Sigmoid colon (tissue), 3 donors: ENCODE measurements around the gene SDHA.
"Not testable (repeated sequence)": the region's sequence is repeated elsewhere in the genome, so short reads cannot be mapped to it uniquely, and the experiment has no call there.

Experiments used
- CTCF ChIP-seq, 4 experiments: fragments of 450-650 bp in 3 of 4; fragments of 200-600 bp in 1 of 4; IDR thresholded peaks; one replicate each; pipeline ENCODE4 v1.5.1; 2016 to 2019; ENCODE audit warnings: antibody characterized with exemption in 4 of 4, mild to moderate bottlenecking in 3 of 4, moderate library complexity in 2 of 4
- POLR2A ChIP-seq, 2 donors: fragments of 450-650 bp; IDR thresholded peaks; one replicate each; pipeline ENCODE4 v1.6.1; 2016; ENCODE audit warnings: antibody characterized with exemption in 2 of 2, mild to moderate bottlenecking in 2 of 2, moderate library complexity in 2 of 2

- TF ChIP-seq CTCF, POLR2A (IDR thresholded peaks at IDR 0.05): not testable (repeated sequence)
Observed at GRCh38 chr5:302416-302815, 84.3 kb downstream of the SDHA start.
